Keratinocyte (primary cell): ENCODE measurements around the gene BOC. TPM values are rescaled to one million over a fixed set of nuclear protein-coding genes. Genes with fewer than 3 reads are reported as not detected.

Source experiments
- DNase-seq: peaks from one replicate; pipeline ENCODE4 v3.0.0-alpha.2; 2011; ENCODE audit warnings: low read depth, missing footprints, low spot score
- FAIRE-seq: peaks from 2 replicates; lab custom pipeline; 2011; peaks lifted over from hg19 to GRCh38; lab: Jason Lieb, UNC
- H2AFZ ChIP-seq: 2 replicates; pipeline ENCODE4 v1.6.0; 2012; ENCODE audit warnings: low read length, control low read depth, inconsistent platforms; ENCODE audit not compliant: control insufficient read depth
- H3K27ac ChIP-seq: 2 replicates; pipeline ENCODE4 v1.5.1; 2011; ENCODE audit warnings: low read length; ENCODE audit not compliant: control insufficient read depth, insufficient read depth
- H3K27me3 ChIP-seq: 3 replicates; pipeline ENCODE4 v1.6.0; 2011; ENCODE audit warnings: low read length; ENCODE audit not compliant: control insufficient read depth, insufficient read depth; ENCODE audit errors: extremely low read depth
- H3K36me3 ChIP-seq, 2 experiments: 2 replicates in 1 of 2; 3 replicates in 1 of 2; pipeline ENCODE4 v1.5.1; 2011; ENCODE audit warnings: low read length in 2 of 2, mild to moderate bottlenecking in 1 of 2; ENCODE audit not compliant: control insufficient read depth in 2 of 2, insufficient read depth in 2 of 2; ENCODE audit errors: extremely low read depth in 1 of 2
- H3K4me1 ChIP-seq: 3 replicates; pipeline ENCODE4 v1.5.1; 2011; ENCODE audit warnings: low read length; ENCODE audit not compliant: control insufficient read depth, insufficient read depth; ENCODE audit errors: extremely low read depth
- H3K4me2 ChIP-seq: 3 replicates; pipeline ENCODE4 v1.6.0; 2011; ENCODE audit warnings: low read depth, low read length; ENCODE audit not compliant: control insufficient read depth, insufficient read depth; ENCODE audit errors: extremely low read depth
- H3K4me3 ChIP-seq, 3 experiments: fragments of 200-600 bp in 1 of 3; sonication (generic) in 1 of 3; 2 replicates in 2 of 3; 3 replicates in 1 of 3; pipeline ENCODE4 v1.5.1; 2011 to 2016; ENCODE audit warnings: low read length in 3 of 3, mild to moderate bottlenecking in 3 of 3, control low read depth in 2 of 3, inconsistent platforms in 1 of 3, low read depth in 1 of 3, mixed read lengths in 1 of 3, mixed run types in 1 of 3, moderate library complexity in 1 of 3; ENCODE audit not compliant: control insufficient read depth in 2 of 3, insufficient read depth in 2 of 3; ENCODE audit errors: extremely low read depth in 1 of 3
- H3K79me2 ChIP-seq: 2 replicates; pipeline ENCODE4 v1.6.0; 2012; ENCODE audit warnings: low read length; ENCODE audit not compliant: control insufficient read depth, insufficient read depth
- H3K9ac ChIP-seq: 3 replicates; pipeline ENCODE4 v1.6.0; 2011; ENCODE audit warnings: low read length; ENCODE audit not compliant: control insufficient read depth, insufficient read depth; ENCODE audit errors: extremely low read depth
- H3K9me1 ChIP-seq: 3 replicates; pipeline ENCODE4 v1.6.0; 2011; ENCODE audit warnings: low read length; ENCODE audit not compliant: control insufficient read depth, insufficient read depth; ENCODE audit errors: extremely low read depth
- H3K9me3 ChIP-seq: 2 replicates; pipeline ENCODE4 v1.5.1; 2012; ENCODE audit warnings: low read depth, low read length; ENCODE audit not compliant: control insufficient read depth
- H4K20me1 ChIP-seq: 3 replicates; pipeline ENCODE4 v1.6.0; 2011; ENCODE audit warnings: low read length; ENCODE audit not compliant: control insufficient read depth, insufficient read depth; ENCODE audit errors: extremely low read depth
- EZH2 ChIP-seq: IDR thresholded peaks from one replicate; pipeline ENCODE4 v1.6.1; 2012; ENCODE audit warnings: inconsistent platforms, mild to moderate bottlenecking, low read length, moderate library complexity
- dilution Hi-C: fragments of 300-500 bp; cut with MboI; formaldehyde crosslinking; loops from one replicate; pipeline ENCODE4 v1.7.0; 2020; ENCODE audit warnings: low sequenced_read_pairs; ENCODE audit not compliant: extremely low pct_ligation_motif_present
- polyA plus RNA-seq, 5 experiments: library from polyadenylated mRNA; depleted of rRNA in 3 of 5; stranded (reverse) in 3 of 5; stranded (forward) in 1 of 5; unstranded in 1 of 5; fragments of >200 nt; gene quantifications; 1 replicate in 1 of 5; 2 replicates in 3 of 5; 3 replicates in 1 of 5; pipeline versions ENCODE4 v1.2.1 to v1.2.3, GENCODE V29; 2011 to 2012; ENCODE audit warnings: missing spikeins in 2 of 5, low read depth in 1 of 5, low replicate concordance in 1 of 5
- TF ChIP-seq, protein P1 (sequence below), 3 experiments: IDR thresholded peaks in 1 of 3; conservative IDR thresholded peaks in 1 of 3; optimal IDR thresholded peaks in 1 of 3; 2 replicates in 2 of 3; 3 replicates in 1 of 3; pipeline versions ENCODE3 to v1.5.1; 2011; ENCODE audit warnings: low read length in 3 of 3, mild to moderate bottlenecking in 3 of 3, moderate library complexity in 2 of 3, control low read depth in 1 of 3, inconsistent platforms in 1 of 3; ENCODE audit not compliant: insufficient read depth in 2 of 3; ENCODE audit errors: extremely low read depth in 1 of 3

BOC gene
- polyA plus RNA-seq, 1 donor (not counting 4 experiments of a cell fraction or from before 2014, with no cell fraction given) = 11.2 TPM

DNA sequence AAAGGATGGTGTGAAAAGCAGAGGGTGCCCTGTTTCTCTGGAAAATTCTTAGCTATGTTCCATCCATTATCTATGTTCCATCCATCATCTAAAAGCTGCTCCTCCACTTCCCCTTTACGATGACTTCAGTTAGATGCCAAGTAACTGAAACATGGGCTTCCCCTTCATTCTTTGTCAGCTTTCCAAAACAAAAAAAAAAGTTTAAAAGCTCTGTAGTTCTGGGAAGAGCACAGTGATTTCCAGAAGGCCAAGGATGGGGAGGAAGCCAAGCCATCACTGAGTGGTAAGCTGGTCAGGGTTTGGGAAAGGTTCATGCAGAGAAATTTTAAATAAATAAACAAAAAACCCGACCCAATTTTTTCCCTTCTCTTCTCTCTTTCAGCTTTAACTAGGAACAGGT lies 118.4 kb downstream of the BOC start:
- dilution Hi-C loops = no loop called here
- DNase-seq = no peak
- Histone ChIP-seq H3K27ac (no peak overlapping the region), H3K27me3 (no peaks in the 10 kb centered on the region), H3K4me2 (no peak overlapping the region), H3K79me2 (no peaks in the 10 kb centered on the region), H3K9ac (no peak overlapping the region), H3K9me1 (no peaks in the 10 kb centered on the region), H3K4me1 (no peaks in the 10 kb centered on the region), H3K4me3 (no peak overlapping the region), H4K20me1 (no peaks in the 10 kb centered on the region), H2AFZ (no peak overlapping the region), H3K9me3 (no peaks in the 10 kb centered on the region), H3K36me3 (no peaks in the 10 kb centered on the region)
- no peak for FAIRE-seq
- TF ChIP-seq, protein P1, sequence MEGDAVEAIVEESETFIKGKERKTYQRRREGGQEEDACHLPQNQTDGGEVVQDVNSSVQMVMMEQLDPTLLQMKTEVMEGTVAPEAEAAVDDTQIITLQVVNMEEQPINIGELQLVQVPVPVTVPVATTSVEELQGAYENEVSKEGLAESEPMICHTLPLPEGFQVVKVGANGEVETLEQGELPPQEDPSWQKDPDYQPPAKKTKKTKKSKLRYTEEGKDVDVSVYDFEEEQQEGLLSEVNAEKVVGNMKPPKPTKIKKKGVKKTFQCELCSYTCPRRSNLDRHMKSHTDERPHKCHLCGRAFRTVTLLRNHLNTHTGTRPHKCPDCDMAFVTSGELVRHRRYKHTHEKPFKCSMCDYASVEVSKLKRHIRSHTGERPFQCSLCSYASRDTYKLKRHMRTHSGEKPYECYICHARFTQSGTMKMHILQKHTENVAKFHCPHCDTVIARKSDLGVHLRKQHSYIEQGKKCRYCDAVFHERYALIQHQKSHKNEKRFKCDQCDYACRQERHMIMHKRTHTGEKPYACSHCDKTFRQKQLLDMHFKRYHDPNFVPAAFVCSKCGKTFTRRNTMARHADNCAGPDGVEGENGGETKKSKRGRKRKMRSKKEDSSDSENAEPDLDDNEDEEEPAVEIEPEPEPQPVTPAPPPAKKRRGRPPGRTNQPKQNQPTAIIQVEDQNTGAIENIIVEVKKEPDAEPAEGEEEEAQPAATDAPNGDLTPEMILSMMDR (optimal IDR thresholded peaks at IDR 0.05 in 1 of 3, IDR thresholded peaks at IDR 0.05 in 1 of 3, conservative IDR thresholded peaks at IDR 0.05 in 1 of 3; ENCODE audit: extremely low read depth in 1 of 3, insufficient read depth in 2 of 3, low read length in 3 of 3) = no peak
- TF ChIP-seq EZH2 = no peak

DNA sequence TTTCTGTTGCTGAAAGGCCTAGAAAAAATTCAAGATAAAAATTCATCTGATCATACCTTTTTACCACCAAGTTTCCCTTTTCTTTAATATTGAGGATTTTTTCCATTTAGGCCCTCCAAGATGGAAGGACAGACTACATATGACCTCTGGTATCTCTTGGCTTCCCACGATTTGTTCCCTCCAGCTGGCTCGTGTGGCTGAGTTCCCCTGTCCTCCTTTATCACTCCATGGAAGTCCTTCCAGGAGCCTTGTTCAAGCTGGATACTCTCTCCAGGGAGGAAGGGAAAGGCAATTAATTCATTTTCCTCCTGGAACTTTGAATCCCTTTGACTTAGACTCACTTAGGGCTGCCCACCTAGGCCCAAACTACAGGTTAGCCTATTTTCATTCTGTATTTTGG lies 119.4 kb downstream of the BOC start:
- Histone ChIP-seq H2AFZ (no peak overlapping the region), H3K4me3 (no peak overlapping the region), H3K9ac (no peak overlapping the region), H3K27me3 (no peaks in the 10 kb centered on the region), H3K4me2 (no peak overlapping the region), H3K9me3 (no peaks in the 10 kb centered on the region), H3K79me2 (no peaks in the 10 kb centered on the region), H3K9me1 (no peaks in the 10 kb centered on the region), H4K20me1 (no peaks in the 10 kb centered on the region), H3K36me3 (no peaks in the 10 kb centered on the region), H3K27ac (no peak overlapping the region), H3K4me1 (no peaks in the 10 kb centered on the region)
- TF ChIP-seq, protein P1 (optimal IDR thresholded peaks at IDR 0.05 in 1 of 3, IDR thresholded peaks at IDR 0.05 in 1 of 3, conservative IDR thresholded peaks at IDR 0.05 in 1 of 3; ENCODE audit: extremely low read depth in 1 of 3, insufficient read depth in 2 of 3, low read length in 3 of 3) = no peak
- TF ChIP-seq EZH2 = no peak
- FAIRE-seq = no peak
- dilution Hi-C loops = no loop called here
- no peak for DNase-seq
